Fibroblast of pulmonary artery (primary cell): Measurements from ENCODE around the gene CNTNAP2.

Source experiments
- DNase-seq: peaks from one replicate; pipeline ENCODE4 v3.0.0-alpha.2; 2010; ENCODE audit warnings: low read depth
- H3K4me3 ChIP-seq: replicated peaks from 2 replicates; pipeline ENCODE4 v1.5.1; 2011; ENCODE audit warnings: low read depth, mild to moderate bottlenecking, control low read depth, low read length, moderate library complexity
- TF ChIP-seq, protein P1 (sequence below): IDR thresholded peaks from 2 replicates; pipeline ENCODE4 v1.5.1; 2011; ENCODE audit warnings: mild to moderate bottlenecking, control low read depth, low read length, inconsistent platforms; ENCODE audit errors: missing control alignments

CNTNAP2 gene

DNA sequence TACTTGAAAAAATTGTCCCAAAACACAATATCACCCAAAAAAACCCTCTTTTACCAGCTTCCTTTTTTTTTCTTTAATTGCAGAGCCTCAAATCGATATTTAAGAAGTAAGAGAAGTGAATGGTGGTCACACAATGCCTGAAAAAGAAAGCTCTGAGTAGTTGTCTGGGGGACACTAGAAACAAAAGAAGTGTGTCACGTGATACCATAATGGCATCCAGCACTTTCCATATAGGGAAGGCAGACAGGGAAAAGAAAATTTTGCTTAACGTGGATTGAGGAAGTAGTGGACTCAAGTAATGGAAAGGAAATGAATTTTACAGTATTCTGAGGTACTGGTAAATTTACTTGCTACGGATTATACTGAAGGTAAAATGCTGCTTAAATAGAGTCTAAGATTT lies 1708.1 kb downstream of the CNTNAP2 start:
- H3K4me3 ChIP-seq, result no peak overlapping the region
- no peak for DNase-seq
- TF ChIP-seq, protein P1, sequence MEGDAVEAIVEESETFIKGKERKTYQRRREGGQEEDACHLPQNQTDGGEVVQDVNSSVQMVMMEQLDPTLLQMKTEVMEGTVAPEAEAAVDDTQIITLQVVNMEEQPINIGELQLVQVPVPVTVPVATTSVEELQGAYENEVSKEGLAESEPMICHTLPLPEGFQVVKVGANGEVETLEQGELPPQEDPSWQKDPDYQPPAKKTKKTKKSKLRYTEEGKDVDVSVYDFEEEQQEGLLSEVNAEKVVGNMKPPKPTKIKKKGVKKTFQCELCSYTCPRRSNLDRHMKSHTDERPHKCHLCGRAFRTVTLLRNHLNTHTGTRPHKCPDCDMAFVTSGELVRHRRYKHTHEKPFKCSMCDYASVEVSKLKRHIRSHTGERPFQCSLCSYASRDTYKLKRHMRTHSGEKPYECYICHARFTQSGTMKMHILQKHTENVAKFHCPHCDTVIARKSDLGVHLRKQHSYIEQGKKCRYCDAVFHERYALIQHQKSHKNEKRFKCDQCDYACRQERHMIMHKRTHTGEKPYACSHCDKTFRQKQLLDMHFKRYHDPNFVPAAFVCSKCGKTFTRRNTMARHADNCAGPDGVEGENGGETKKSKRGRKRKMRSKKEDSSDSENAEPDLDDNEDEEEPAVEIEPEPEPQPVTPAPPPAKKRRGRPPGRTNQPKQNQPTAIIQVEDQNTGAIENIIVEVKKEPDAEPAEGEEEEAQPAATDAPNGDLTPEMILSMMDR, result no peak

DNA sequence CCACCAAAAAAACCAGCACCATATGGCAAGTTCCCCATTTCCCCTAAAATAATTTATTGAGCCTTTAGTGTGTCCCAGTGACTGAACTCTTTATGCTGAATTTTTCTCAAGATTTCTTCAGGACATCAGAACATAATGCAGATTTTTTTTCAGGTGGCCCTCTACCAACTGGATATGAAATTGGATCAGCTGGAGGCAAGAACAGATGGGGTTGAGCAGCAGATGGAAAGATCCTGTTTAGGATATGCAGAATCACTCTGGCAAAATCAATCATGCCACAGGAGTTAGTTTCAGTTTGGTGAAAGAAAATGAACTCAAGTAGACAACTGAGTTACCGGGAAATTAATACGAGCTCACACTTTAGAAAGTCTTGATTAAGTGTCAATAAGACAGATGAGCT lies 1712.4 kb downstream of the CNTNAP2 start:
- TF ChIP-seq, protein P1, result no peak
- H3K4me3 ChIP-seq, result no peak overlapping the region
- DNase-seq, result no peak

GRCh38 chr7:147833557-147833956 lies 1717.0 kb downstream of the CNTNAP2 start:
- H3K4me3 ChIP-seq, result no peak overlapping the region
- TF ChIP-seq, protein P1, result no peak
- DNase-seq, result no peak

DNA sequence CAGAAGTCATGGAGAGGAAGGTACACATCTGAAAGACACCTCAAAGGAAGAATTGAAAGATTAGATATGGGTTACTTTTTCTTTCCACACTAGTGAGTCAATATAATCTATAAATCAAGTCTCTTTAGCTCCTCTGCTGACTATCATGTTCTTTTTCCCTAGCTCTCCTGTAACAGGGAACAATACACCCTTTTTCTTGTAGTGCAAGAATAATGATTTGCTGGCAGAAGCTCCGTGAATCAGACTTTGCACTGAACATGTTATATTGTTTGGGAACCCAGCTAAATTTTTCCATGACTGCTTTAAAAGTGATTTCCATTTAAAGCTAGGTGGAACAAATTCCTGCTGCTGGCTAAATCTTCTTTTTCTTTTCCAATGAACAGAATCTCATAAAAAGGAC lies 1717.4 kb downstream of the CNTNAP2 start:
- TF ChIP-seq, protein P1, result no peak
- H3K4me3 ChIP-seq, result no peak overlapping the region
- DNase-seq, result no peak

DNA sequence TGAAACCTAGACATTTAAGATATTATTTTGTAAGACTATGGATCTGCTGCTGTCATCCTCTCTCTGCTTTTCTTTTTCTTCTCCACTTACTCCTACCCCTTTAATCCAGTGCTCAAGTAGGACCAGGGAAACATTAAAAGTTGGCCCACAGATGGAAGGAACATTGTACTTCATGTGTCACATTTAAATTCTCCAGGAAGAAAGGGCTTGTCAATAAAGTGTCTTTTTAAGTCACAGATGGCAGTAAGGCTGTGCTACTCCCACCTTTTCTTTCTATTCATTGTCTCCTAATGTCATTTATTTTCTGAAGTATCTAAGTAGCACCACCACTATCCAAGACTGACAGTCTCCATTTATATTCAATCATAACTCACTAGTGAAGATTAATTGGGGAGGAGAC lies 1736.2 kb downstream of the CNTNAP2 start:
- no peak for DNase-seq
- no peak overlapping the region for H3K4me3 ChIP-seq
- TF ChIP-seq, protein P1, result no peak

GRCh38 chr7:147857152-147858140 lies 1740.8 kb downstream of the CNTNAP2 start:
- TF ChIP-seq, protein P1, result no peak

More at GRCh38 chr7:147857152-147858140, 1740.8 kb downstream of the CNTNAP2 start:
- H3K4me3 ChIP-seq, result no peak overlapping the region
- no peak for DNase-seq
